Measurements from ENCODE around the gene PANK4.

DNA sequence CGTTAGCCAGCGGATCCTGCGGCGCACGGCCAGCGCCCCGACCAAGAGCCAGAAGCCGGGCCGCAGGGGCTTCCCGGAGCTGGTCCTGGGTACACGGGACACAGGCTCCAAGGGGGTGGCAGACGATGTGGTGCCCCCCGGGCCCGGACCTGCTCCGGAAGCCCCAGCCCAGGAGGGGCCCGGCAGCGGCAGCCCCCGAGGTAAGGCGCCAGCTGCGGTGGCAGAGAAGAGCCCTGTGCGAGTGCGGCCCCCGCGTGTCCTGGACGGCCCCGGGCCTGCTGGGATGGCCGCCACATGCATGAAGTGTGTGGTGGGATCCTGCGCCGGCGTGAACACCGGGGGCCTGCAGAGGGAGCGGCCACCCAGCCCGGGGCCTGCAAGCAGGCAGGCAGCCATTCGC is 24.2 kb downstream of the PANK4 start:
- TF ChIP-seq, protein P1, sequence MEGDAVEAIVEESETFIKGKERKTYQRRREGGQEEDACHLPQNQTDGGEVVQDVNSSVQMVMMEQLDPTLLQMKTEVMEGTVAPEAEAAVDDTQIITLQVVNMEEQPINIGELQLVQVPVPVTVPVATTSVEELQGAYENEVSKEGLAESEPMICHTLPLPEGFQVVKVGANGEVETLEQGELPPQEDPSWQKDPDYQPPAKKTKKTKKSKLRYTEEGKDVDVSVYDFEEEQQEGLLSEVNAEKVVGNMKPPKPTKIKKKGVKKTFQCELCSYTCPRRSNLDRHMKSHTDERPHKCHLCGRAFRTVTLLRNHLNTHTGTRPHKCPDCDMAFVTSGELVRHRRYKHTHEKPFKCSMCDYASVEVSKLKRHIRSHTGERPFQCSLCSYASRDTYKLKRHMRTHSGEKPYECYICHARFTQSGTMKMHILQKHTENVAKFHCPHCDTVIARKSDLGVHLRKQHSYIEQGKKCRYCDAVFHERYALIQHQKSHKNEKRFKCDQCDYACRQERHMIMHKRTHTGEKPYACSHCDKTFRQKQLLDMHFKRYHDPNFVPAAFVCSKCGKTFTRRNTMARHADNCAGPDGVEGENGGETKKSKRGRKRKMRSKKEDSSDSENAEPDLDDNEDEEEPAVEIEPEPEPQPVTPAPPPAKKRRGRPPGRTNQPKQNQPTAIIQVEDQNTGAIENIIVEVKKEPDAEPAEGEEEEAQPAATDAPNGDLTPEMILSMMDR (IDR thresholded peaks at IDR 0.05): no peak
- TF ChIP-seq POLR2A (IDR thresholded peaks at IDR 0.05): no peak
